GM12801 (cell line): ENCODE results near the gene CHRNA3.

Source experiments
- CTCF ChIP-seq: IDR thresholded peaks from one replicate; pipeline ENCODE4 v1.5.1; 2011; ENCODE audit warnings: control low read depth; ENCODE audit not compliant: insufficient read length; ENCODE audit errors: extremely low read depth

Gene CHRNA3

DNA sequence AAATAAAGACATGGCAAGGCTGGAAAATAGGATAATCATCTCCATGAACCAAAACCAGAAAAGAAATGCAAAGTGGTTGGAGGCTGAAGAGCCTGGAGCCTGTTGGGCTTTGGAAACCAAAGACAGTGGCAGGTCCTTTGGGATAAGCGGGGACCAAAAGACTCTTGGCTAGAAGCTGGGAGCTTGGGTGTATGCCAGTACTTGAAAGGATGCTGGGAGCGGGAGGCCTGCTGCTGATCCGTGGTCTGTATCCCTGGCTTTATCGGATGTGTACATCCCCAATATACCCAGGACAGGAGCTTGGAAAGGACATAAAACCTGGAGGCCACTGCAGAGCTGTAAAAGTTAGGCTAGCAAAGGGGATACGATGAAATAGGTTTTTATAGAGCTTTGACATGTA is 21.5 kb upstream of the CHRNA3 start:
- TF ChIP-seq CTCF: no peak

GRCh38 chr15:78641749-78642275 is 21.0 kb upstream of the CHRNA3 start:
- no peak for TF ChIP-seq CTCF

- TF ChIP-seq CTCF: no peak
These were observed 20.4 kb upstream of the CHRNA3 start, which contains the start of gene CHRNB4 for GRCh38 chr15:78641102-78641748. TSS of gene CHRNB4 (minus strand) at chr15:78641210. CDS start at chr15:78641133, 77 bp downstream.

DNA sequence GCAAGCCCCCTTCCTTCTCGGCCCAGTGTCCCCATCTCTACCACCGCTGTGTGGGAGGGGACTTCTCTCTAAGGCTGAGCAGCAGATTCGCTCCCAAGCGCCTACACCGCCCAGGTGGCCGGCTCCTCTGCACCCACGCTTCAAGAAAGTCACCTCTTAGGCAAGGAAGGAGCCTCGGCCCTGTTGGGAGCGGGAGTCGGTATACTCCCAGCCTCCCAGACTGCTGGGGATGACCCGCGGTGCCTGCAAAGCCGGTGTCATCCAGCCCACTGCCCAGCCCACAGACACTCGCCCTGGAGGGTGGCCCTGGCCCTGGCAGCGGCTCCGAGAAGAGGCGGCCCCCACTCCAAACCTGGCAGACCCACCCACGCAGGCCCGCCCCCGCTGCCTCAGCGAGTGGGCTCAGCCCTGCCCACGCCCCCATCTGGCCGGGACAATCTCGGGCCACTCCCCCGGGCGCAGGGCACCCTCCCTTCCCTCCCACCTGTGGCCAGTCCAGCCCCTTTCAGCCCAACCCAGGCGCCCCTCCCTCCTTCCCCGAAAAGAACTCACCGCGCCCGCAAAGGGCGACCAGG is 19.8 kb upstream of the CHRNA3 start:
- no peak for TF ChIP-seq CTCF

DNA sequence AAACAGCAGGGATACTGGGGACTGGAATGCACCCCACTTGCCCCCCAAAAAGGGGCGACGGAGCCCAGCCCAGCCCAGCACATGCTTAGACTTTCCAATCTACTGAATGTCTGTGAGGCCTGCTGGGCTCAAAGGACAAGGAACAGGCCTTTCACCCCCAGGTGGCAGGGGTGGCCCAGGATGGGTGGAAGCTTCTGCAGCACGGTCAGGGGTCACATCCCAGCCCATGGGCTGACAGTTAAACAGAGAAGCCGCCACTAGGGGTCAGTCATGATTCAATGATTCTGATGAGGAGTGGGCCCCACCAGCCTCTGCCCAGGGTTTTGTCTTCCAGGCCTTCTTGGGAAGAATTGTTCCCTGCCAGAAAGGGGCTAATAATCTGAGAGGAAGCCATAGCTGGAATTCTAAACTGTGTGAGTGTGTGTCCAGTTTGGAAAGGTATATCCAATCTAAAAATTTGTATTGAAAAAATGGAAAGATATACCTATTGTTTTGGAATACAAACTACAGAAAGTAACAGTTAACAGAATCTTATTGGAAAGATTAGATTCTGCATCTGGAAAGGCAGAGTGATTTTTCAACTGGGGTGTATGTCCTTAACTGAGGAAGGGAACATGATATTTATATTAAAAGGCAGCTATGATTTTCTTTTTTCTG is 18.0 kb upstream of the CHRNA3 start:
- no peak for TF ChIP-seq CTCF

DNA sequence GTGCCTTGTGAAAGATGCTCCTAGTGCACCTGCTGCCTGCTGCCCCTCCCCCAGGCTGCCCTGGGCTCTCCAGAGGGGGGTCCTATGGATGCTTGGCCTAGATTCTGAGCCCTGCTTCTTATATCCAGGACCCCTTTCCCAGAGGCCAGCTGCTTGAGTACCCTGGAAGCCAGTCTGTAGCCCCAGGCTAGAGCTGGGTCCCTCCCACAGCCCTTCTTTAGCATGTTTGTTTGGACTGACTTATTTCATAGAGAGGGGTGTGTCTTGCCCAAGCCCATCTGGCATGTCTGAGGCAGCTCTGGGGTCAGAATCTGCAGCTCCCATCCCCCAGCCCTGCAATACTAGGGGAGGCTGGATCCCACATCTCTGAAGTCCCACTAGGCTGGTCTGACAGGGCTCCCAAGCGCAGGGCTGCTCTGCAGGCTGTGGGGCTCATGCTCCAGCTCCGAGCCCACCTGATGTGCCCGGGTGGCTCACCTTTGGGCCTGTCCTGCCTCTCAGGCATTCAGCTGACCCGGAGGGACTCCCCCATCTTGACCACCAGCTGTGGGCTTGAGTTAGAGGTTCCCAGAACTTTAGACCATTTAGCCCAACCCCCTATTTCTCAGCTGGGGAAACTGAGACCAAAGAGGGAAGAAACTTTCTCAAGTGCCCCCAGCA is 17.1 kb upstream of the CHRNA3 start:
- no peak for TF ChIP-seq CTCF

DNA sequence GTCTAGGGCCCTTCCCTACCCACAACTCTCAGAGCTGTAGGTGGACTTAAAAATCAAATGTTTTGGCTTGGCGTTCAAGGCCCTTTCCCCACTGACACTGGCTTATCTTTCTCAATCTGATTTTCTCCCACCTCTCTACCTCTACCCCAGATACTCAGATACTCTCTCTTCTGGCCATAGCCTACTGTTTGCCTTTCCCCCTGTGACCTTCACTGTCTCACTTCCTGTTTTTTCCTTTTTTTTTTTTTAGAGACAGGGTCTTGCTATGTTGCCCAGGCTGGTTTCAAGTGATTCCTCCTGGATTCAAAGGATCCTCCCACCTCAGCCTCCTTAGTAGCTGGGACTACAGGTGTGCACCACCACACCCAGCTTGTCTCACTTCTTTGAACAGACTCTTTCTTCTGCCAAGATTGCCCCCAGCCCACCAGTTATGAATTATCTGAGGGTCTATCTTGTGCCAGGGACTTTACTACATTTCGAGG is 15.6 kb upstream of the CHRNA3 start:
- TF ChIP-seq CTCF: no peak
